Heart left ventricle (tissue), 16 donors: ENCODE data around the gene MAFG. TPM values are rescaled to one million over a fixed set of nuclear protein-coding genes. Genes with fewer than 3 reads are reported as not detected.
A peak's percentile ranks its signal among the peaks of the same experiment; 100 is the strongest.

Experiments used
- ATAC-seq, 4 donors: fragments of 200-7000 bp; cut with Tn5 transposase; one replicate each; pipeline ENCODE4 v1.9.1; 2020 to 2022; ENCODE audit warnings: moderate library complexity in 4 of 4, mild to moderate bottlenecking in 3 of 4, moderate number of reproducible peaks in 1 of 4
- DNase-seq, 5 donors: peaks; one replicate each; pipeline ENCODE4 v3.0.0-alpha.2; 2020
- H3K27ac ChIP-seq, 12 donors: fragments of 200-600 bp; sonication (generic) in 4 of 12; one replicate each; pipeline versions ENCODE4 v1.5.0 to v1.8.0; 2016 to 2022; ENCODE audit warnings: mild to moderate bottlenecking in 2 of 12
- H3K27me3 ChIP-seq, 9 donors: fragments of 200-600 bp; sonication (generic) in 2 of 9; one replicate each; pipeline versions ENCODE4 v1.5.1 to v1.8.0; 2016 to 2022; ENCODE audit warnings: mild to moderate bottlenecking in 3 of 9
- H3K36me3 ChIP-seq, 9 donors: fragments of 200-600 bp; sonication (generic) in 2 of 9; one replicate each; pipeline versions ENCODE4 v1.5.0 to v1.8.0; 2018 to 2022; ENCODE audit warnings: mild to moderate bottlenecking in 2 of 9
- H3K4me1 ChIP-seq, 12 donors: fragments of 200-600 bp; sonication (generic) in 4 of 12; one replicate each; pipeline versions ENCODE4 v1.5.0 to v1.8.0; 2016 to 2022; ENCODE audit warnings: mild to moderate bottlenecking in 3 of 12
- H3K4me3 ChIP-seq, 12 donors: fragments of 200-600 bp; sonication (generic) in 4 of 12; one replicate each; pipeline versions ENCODE4 v1.5.0 to v1.8.0; 2017 to 2022; ENCODE audit warnings: mild to moderate bottlenecking in 9 of 12, moderate library complexity in 4 of 12
- H3K9me3 ChIP-seq, 12 donors: fragments of 200-600 bp; sonication (generic) in 4 of 12; one replicate each; pipeline versions ENCODE4 v1.5.0 to v1.8.0; 2016 to 2022; ENCODE audit warnings: mild to moderate bottlenecking in 1 of 12
- POLR2A ChIP-seq, 2 donors: fragments of 450-650 bp; IDR thresholded peaks; one replicate each; pipeline ENCODE4 v1.6.1; 2017; ENCODE audit warnings: antibody characterized with exemption in 2 of 2, mild to moderate bottlenecking in 2 of 2, moderate library complexity in 2 of 2
- WGBS, 4 donors: extraction: QIAGEN DNeasy Blood & Tissue Kit in 2 of 4; methylation state at CpG; one replicate each; pipeline versions ENCODE4 v1.1.5 to v1.1.7; 2013 to 2018; 5-methylcytosine and 5-hydroxymethylcytosine counted together
- intact Hi-C, 10 donors: fragments of 100-400 bp; cut with DNase I; formaldehyde crosslinking; loops; one replicate each; pipeline versions ENCODE4 v1.11.1 to v1.14.2; 2022
- polyA plus RNA-seq, 2 donors: library from polyadenylated mRNA; stranded (reverse); fragments of 200-250 nt; gene quantifications; one replicate each; pipeline ENCODE4 v1.2.3, GENCODE V29; 2013
- total RNA-seq, 9 donors: library from RNA; depleted of rRNA in 2 of 9; stranded (reverse); fragments of >200 nt in 2 of 9; fragmentation: NEBNext Ultra II Directional in 3 of 9; extraction: Animal tissue kit (Norgen Biotek cat#: 25700) in 3 of 9; gene quantifications; one replicate each; pipeline versions ENCODE4 v1.1.0 to v1.2.4, GENCODE V29; 2016 to 2023
- TF ChIP-seq, protein P1 (sequence below), 12 donors: fragments of 200-600 bp; sonication (generic) in 4 of 12; IDR thresholded peaks; one replicate each; pipeline versions ENCODE4 v1.5.0 to v1.8.0; 2018 to 2022; ENCODE audit warnings: antibody characterized with exemption in 12 of 12, mild to moderate bottlenecking in 5 of 12
- donor health status: ischemic (EF 13 %, LVEDD 7.1; RV severe dilation, severe dysfunction).
- donor health status: healthy with polysubstance abuse.
- donor health status: DM: no; HTN: yes; CAD: no.
- donor health status: DM: no; HTN: no; CAD: no.
- donor health status: ischemic (EF 25% LVEDD 6.9; RV normal size, moderate dysfunction).
- donor health status: ischemic (EF 25% LVEDD 5.7; RV mildly dilated, moderate dysfunction).
- donor health status: healthy.
- donor health status: DM: yes; HTN: yes; CAD: no.
- donor health status: ischemic (EF 35%, LVEDD 5.7; RV mildly dilated, moderate dysfunction).
- donor health status: nonischemic (EF 11% LVEDD 7.7; RV severe dilation, severe dysfunction).
- donor health status: DM: yes; HTN: yes; CAD: no.
- donor health status: PGD.
- donor health status: ischemic (EF 29% LVEDD 5.4; RV normal size, mild dysfunction).
- donor health status: nonischemic (EF 23%, LVEDD 6.1; RV moderate dilation, normal function).

MAFG gene
- total and polyA plus RNA-seq, 11 donors: 10.2 to 30.5 (median 18.0) TPM

DNA sequence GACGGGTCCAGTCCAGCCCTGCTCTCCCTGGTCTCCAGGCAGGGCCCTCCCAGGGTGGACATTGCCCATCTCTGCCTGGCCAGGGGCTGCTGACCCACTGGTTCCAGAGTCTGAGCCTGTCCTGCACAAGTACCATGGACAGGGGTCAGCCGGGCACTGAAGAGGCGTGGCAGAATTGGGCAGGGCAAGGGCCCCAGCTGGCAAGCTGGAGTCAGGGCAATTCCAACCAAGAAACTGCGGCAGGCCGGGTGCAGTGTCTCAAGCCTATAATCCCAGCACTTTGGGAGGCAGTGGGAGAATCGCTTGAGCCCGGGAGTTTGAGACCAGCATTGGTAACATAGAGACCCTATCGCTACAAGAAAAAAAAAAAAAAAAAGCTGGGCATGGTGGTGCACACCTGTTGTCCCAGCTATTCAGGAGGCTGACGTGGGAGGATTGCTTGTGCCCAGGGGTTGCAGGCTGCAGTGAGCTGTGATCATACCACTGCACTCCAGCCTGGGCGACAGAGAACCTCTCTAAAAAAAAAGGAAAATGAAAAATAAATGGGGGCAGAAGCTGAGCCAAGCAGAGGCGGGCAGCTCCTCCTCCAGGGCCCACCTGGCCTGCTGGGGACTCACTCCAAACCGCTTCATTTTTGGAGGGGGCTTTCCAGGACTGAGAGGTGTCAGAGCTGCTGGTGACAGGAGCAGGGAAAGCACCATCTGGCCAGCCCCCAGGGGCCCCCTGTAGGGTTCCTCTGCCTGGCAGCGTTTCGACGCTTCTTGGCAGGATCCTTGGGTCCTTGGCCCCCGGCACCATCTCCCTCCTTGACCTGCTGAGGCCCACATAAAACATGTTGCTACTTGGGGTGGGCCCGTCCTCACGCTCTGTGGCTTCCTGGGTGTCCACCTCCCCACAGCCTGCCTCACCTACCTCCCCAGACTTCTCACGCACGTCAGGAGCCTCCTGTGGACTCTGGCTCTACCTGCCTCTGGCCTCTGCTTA lies 2.9 kb upstream of the MAFG start:
- no peak for TF ChIP-seq POLR2A (IDR thresholded peaks at IDR 0.05)
- TF ChIP-seq, protein P1, sequence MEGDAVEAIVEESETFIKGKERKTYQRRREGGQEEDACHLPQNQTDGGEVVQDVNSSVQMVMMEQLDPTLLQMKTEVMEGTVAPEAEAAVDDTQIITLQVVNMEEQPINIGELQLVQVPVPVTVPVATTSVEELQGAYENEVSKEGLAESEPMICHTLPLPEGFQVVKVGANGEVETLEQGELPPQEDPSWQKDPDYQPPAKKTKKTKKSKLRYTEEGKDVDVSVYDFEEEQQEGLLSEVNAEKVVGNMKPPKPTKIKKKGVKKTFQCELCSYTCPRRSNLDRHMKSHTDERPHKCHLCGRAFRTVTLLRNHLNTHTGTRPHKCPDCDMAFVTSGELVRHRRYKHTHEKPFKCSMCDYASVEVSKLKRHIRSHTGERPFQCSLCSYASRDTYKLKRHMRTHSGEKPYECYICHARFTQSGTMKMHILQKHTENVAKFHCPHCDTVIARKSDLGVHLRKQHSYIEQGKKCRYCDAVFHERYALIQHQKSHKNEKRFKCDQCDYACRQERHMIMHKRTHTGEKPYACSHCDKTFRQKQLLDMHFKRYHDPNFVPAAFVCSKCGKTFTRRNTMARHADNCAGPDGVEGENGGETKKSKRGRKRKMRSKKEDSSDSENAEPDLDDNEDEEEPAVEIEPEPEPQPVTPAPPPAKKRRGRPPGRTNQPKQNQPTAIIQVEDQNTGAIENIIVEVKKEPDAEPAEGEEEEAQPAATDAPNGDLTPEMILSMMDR (IDR thresholded peaks at IDR 0.05): no peak
- 65 to 74% (median 69%) methylated on average over 19 to 20 of the region's 20 CpGs for WGBS, 4 donors
- Histone ChIP-seq H3K4me1 (peaks cover 6 to 26% (median 15%) of the 10 kb centered on the region in 12 donors), H3K27ac (no peak overlapping the region), H3K36me3 (no peaks in the 10 kb centered on the region), H3K27me3 (peaks cover 0 to 14% (median 0%) of the 10 kb centered on the region in 9 donors), H3K9me3 (no peaks in the 10 kb centered on the region), H3K4me3 (no peak overlapping the region)
- ATAC-seq: no peak
- intact Hi-C loops: no loop called here
- DNase-seq: peak in 1 of 5 donors; percentile 29

DNA sequence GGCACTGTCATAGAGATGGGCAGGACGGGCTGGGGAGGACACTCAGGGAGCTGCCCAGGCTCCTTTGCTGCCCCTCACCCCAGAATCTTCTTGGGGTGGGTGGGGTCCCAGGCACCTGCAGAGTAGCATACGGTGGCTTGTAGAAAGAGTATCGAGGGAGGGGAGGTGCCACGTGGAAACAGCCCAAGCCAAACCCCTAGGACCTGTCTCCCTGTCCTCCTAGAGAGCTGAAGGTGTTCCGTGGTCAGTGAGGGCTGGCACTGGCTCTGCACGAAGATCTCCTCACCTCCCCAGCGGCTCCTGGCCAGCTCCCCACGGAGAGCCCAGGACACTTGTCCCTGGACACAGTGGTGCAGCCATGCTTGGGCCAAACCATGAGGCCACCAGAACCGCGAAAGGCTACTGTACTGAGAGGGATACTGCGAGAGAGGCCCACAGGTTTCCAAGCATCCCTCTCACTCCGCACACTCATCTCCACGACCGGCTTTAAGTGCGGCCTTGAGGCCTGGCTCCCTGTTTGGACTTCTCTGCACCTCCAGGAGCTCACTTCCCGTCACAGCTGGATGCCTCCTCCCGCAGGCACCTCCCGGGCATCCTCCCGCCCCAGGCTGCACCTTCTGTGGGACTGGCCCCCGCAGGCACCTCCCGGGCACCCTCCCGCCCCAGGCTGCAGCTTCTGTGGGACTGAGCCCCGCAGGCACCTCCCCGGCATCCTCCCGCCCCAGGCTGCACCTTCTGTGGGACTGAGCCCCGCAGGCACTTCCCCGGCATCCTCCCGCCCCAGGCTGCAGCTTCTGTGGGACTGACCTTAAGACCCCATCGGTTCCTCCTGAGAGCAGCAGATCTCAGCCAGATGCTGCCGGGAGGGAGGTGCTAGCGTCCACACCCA lies 2.0 kb upstream of the MAFG start:
- Histone ChIP-seq H3K4me3 (no peak overlapping the region), H3K36me3 (no peaks in the 10 kb centered on the region), H3K9me3 (no peaks in the 10 kb centered on the region), H3K27ac (no peak overlapping the region), H3K4me1 (peaks cover 11 to 35% (median 25%) of the 10 kb centered on the region in 12 donors), H3K27me3 (peaks cover 0 to 14% (median 0%) of the 10 kb centered on the region in 9 donors)
- DNase-seq (no peak), ATAC-seq (no peak)
- no peak for TF ChIP-seq POLR2A (IDR thresholded peaks at IDR 0.05)
- TF ChIP-seq, protein P1 (IDR thresholded peaks at IDR 0.05): no peak
- intact Hi-C loops: loop anchor here in 1 of 10 donors (5.0 kb wide), 1 partner anchor 57 kb away; the partner anchor contains the start of gene ARHGDIA
- 91 to 94% (median 93%) methylated on average over 23 to 31 of the region's 31 CpGs for WGBS, 4 donors

DNA sequence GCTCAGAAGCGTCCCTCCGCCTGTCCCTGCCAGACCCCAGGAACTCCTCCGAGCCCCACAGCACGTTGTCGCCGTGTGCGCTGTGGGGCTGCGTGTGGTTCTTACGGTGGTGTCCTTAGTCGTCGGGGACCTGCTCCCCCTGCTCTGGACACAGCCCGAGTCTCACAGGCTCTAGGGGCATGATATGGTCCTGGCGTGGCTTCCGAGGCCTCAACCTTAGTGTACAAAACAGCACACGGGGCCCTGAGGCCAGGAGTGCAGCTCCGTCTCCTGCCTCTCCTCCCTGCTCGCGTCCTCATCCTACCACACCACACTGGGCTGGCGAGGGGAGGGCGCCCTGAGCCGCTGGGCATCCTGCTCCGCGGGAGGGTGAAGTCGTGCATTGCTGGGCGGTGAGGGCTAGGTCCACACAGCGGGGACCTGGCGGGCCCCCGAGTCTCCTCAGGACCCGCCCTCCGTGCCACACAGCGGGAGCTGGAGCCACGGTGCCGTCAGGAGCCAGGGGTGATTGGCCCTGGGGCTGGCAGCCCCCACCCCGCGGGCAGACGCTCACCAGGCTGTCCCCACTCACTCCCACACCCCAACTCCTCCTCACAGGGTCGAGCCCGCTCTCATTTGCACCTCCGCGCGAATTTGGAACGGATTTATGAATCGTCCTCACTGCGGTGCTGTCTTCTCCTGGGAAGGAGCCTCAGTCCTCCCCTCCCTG lies 1.2 kb upstream of the MAFG start:
- peak overlapping the region in 11 of 12 donors; percentile 27 to 98 (median 91) for H3K4me3 ChIP-seq
- 37 to 54% (median 43%) methylated on average over 23 to 44 of the region's 44 CpGs for WGBS, 4 donors
- H3K4me1 ChIP-seq: peaks cover 16 to 43% (median 33%) of the 10 kb centered on the region in 12 donors
- no peaks in the 10 kb centered on the region for H3K9me3 ChIP-seq
- peaks cover 0 to 14% (median 0%) of the 10 kb centered on the region in 9 donors for H3K27me3 ChIP-seq
- ATAC-seq: no peak
- TF ChIP-seq POLR2A (IDR thresholded peaks at IDR 0.05): no peak
- TF ChIP-seq, protein P1 (IDR thresholded peaks at IDR 0.05): no peak
- peak overlapping the region in 1 of 12 donors; percentile 39 for H3K27ac ChIP-seq
- no peak for DNase-seq
- H3K36me3 ChIP-seq: no peaks in the 10 kb centered on the region
- intact Hi-C loops: loop anchor here in 1 of 10 donors (5.0 kb wide), 1 partner anchor 56 kb away; the partner anchor contains the start of gene ARHGDIA
